Neural progenitor cell (in vitro differentiated cells): ENCODE measurements around the gene MPZL3. TPM values are rescaled to one million over a fixed set of nuclear protein-coding genes. Genes with fewer than 3 reads are reported as not detected.

Experiments
- DNase-seq: peaks from one replicate; pipeline ENCODE4 v3.0.0-alpha.2; 2016; ENCODE audit warnings: low spot score
- H2AFZ ChIP-seq: fragments of 200-600 bp; sonication (generic); replicated peaks from 2 replicates; pipeline ENCODE4 v1.6.1; 2016; ENCODE audit warnings: antibody characterized with exemption
- H3F3A ChIP-seq: fragments of 200-600 bp; sonication (generic); 2 replicates; pipeline ENCODE4 v1.6.1; 2016; ENCODE audit warnings: antibody characterized with exemption, low read depth
- H3K27ac ChIP-seq: fragments of 200-600 bp; sonication (generic); 2 replicates; pipeline ENCODE4 v1.5.1; 2016; ENCODE audit warnings: mild to moderate bottlenecking
- H3K27me3 ChIP-seq: fragments of 200-600 bp; sonication (generic); 2 replicates; pipeline ENCODE4 v1.6.1; 2016; ENCODE audit warnings: mild to moderate bottlenecking, moderate library complexity
- H3K36me3 ChIP-seq: fragments of 200-600 bp; sonication (generic); 2 replicates; pipeline ENCODE4 v1.5.1; 2016
- H3K4me1 ChIP-seq: fragments of 200-600 bp; sonication (generic); 2 replicates; pipeline ENCODE4 v1.6.1; 2016; ENCODE audit warnings: mixed run types
- H3K4me2 ChIP-seq: fragments of 200-600 bp; sonication (generic); 2 replicates; pipeline ENCODE4 v1.6.1; 2016
- H3K4me3 ChIP-seq: fragments of 200-600 bp; sonication (generic); 2 replicates; pipeline ENCODE4 v1.5.1; 2016
- H3K79me2 ChIP-seq: fragments of 200-600 bp; sonication (generic); 2 replicates; pipeline ENCODE4 v1.6.1; 2016; ENCODE audit warnings: low read depth
- H3K9ac ChIP-seq: fragments of 200-600 bp; sonication (generic); 2 replicates; pipeline ENCODE4 v1.6.1; 2016
- H3K9me3 ChIP-seq: fragments of 200-600 bp; sonication (generic); 2 replicates; pipeline ENCODE4 v1.5.1; 2016; ENCODE audit warnings: low read depth
- H4K20me1 ChIP-seq: fragments of 200-600 bp; sonication (generic); 2 replicates; pipeline ENCODE4 v1.6.1; 2016; ENCODE audit warnings: low read depth
- H3K27ac Mint-ChIP-seq: 3 replicates; pipeline ENCODE4 v1.8.0; 2021; ENCODE audit warnings: mixed read lengths
- H3K27me3 Mint-ChIP-seq: 2 replicates; pipeline ENCODE4 v1.8.0; 2022; ENCODE audit warnings: low read depth, mild to moderate bottlenecking, inconsistent platforms, moderate library complexity, mixed read lengths; ENCODE audit not compliant: insufficient read depth
- H3K36me3 Mint-ChIP-seq: 3 replicates; pipeline ENCODE4 v1.8.0; 2021; ENCODE audit warnings: mixed read lengths
- H3K4me1 Mint-ChIP-seq: 3 replicates; pipeline ENCODE4 v1.8.0; 2021; ENCODE audit warnings: mixed read lengths
- H3K4me3 Mint-ChIP-seq: 3 replicates; pipeline ENCODE4 v1.8.0; 2021; ENCODE audit warnings: mild to moderate bottlenecking, moderate library complexity, mixed read lengths
- H3K9me3 Mint-ChIP-seq: 3 replicates; pipeline ENCODE4 v1.8.0; 2020; ENCODE audit warnings: mixed read lengths
- EZH2 ChIP-seq: fragments of 200-600 bp; sonication (generic); IDR thresholded peaks from 2 replicates; pipeline ENCODE4 v1.6.1; 2017; ENCODE audit warnings: antibody characterized with exemption, mild to moderate bottlenecking, moderate library complexity
- EZH2phosphoT487 ChIP-seq: fragments of 200-600 bp; sonication (generic); IDR thresholded peaks from 2 replicates; pipeline ENCODE4 v1.6.1; 2017; ENCODE audit warnings: antibody characterized with exemption
- total RNA-seq: library from RNA; depleted of rRNA; stranded (reverse); fragments of >200 nt; gene quantifications from 2 replicates; pipeline ENCODE4 v1.2.3, GENCODE V29; 2015; ENCODE audit warnings: low replicate concordance
- TF ChIP-seq, protein P1 (sequence below): fragments of 200-600 bp; sonication (generic); IDR thresholded peaks from 2 replicates; pipeline ENCODE4 v1.5.1; 2017; ENCODE audit warnings: antibody characterized with exemption, mild to moderate bottlenecking

Gene MPZL3
- total RNA-seq, 1 donor from 2014 or later, result 5.7 TPM

- Histone ChIP-seq H4K20me1 (no peaks in the 10 kb centered on the region), H3K9me3 (no peaks in the 10 kb centered on the region), H3K9ac (no peak overlapping the region), H2AFZ (no peak overlapping the region), H3K27ac (no peak overlapping the region), H3K36me3 (no peaks in the 10 kb centered on the region), H3K4me1 (no peaks in the 10 kb centered on the region), H3K4me3 (no peak overlapping the region), H3K4me2 (no peak overlapping the region), H3K79me2 (no peaks in the 10 kb centered on the region), H3F3A (no peaks in the 10 kb centered on the region), H3K27me3 (peaks cover 4% of the 10 kb centered on the region)
- Mint-ChIP-seq H3K4me3 (no peak overlapping the region), H3K4me1 (no peaks in the 10 kb centered on the region), H3K9me3 (no peaks in the 10 kb centered on the region), H3K36me3 (no peaks in the 10 kb centered on the region), H3K27me3 (peaks cover 3% of the 10 kb centered on the region), H3K27ac (no peak overlapping the region)
- TF ChIP-seq EZH2phosphoT487 (no peak), EZH2 (no peak)
- TF ChIP-seq, protein P1, sequence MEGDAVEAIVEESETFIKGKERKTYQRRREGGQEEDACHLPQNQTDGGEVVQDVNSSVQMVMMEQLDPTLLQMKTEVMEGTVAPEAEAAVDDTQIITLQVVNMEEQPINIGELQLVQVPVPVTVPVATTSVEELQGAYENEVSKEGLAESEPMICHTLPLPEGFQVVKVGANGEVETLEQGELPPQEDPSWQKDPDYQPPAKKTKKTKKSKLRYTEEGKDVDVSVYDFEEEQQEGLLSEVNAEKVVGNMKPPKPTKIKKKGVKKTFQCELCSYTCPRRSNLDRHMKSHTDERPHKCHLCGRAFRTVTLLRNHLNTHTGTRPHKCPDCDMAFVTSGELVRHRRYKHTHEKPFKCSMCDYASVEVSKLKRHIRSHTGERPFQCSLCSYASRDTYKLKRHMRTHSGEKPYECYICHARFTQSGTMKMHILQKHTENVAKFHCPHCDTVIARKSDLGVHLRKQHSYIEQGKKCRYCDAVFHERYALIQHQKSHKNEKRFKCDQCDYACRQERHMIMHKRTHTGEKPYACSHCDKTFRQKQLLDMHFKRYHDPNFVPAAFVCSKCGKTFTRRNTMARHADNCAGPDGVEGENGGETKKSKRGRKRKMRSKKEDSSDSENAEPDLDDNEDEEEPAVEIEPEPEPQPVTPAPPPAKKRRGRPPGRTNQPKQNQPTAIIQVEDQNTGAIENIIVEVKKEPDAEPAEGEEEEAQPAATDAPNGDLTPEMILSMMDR, result no peak
- no peak for DNase-seq
Observed at GRCh38 chr11:118281284-118281683, 29.1 kb upstream of the MPZL3 start.

- Histone ChIP-seq H3K4me1 (no peaks in the 10 kb centered on the region), H3K27me3 (peaks cover 15% of the 10 kb centered on the region), H3F3A (no peaks in the 10 kb centered on the region), H2AFZ (no peak overlapping the region), H3K9ac (no peak overlapping the region), H3K79me2 (no peaks in the 10 kb centered on the region), H3K27ac (no peak overlapping the region), H4K20me1 (no peaks in the 10 kb centered on the region), H3K4me2 (no peak overlapping the region), H3K4me3 (no peak overlapping the region), H3K36me3 (no peaks in the 10 kb centered on the region), H3K9me3 (no peaks in the 10 kb centered on the region)
- Mint-ChIP-seq H3K27ac (no peak overlapping the region), H3K9me3 (no peaks in the 10 kb centered on the region), H3K4me1 (no peaks in the 10 kb centered on the region), H3K27me3 (peaks cover 4% of the 10 kb centered on the region), H3K4me3 (no peak overlapping the region), H3K36me3 (no peaks in the 10 kb centered on the region)
- DNase-seq, result no peak
- TF ChIP-seq EZH2 (no peak), EZH2phosphoT487 (no peak)
- TF ChIP-seq, protein P1, result no peak
Observed at GRCh38 chr11:118277312-118277711, 25.1 kb upstream of the MPZL3 start.

GRCh38 chr11:118276422-118276821, 24.3 kb upstream of the MPZL3 start:
- H3K4me3 Mint-ChIP-seq, result no peak overlapping the region
- Histone ChIP-seq H3K9ac (no peak overlapping the region), H3K4me2 (no peak overlapping the region), H4K20me1 (no peaks in the 10 kb centered on the region), H3K27ac (no peak overlapping the region), H3K4me3 (no peak overlapping the region), H2AFZ (no peak overlapping the region), H3K36me3 (no peaks in the 10 kb centered on the region), H3K79me2 (no peaks in the 10 kb centered on the region), H3K4me1 (no peaks in the 10 kb centered on the region), H3K27me3 (peaks cover 15% of the 10 kb centered on the region), H3F3A (no peaks in the 10 kb centered on the region), H3K9me3 (no peaks in the 10 kb centered on the region)
- H3K27me3 Mint-ChIP-seq, result peaks cover 4% of the 10 kb centered on the region
- TF ChIP-seq EZH2 (no peak), EZH2phosphoT487 (no peak)
- TF ChIP-seq, protein P1, result no peak
- no peak for DNase-seq
- no peak overlapping the region for H3K27ac Mint-ChIP-seq
- no peaks in the 10 kb centered on the region for H3K9me3 Mint-ChIP-seq
- no peaks in the 10 kb centered on the region for H3K36me3 Mint-ChIP-seq
- no peaks in the 10 kb centered on the region for H3K4me1 Mint-ChIP-seq
